Erythroblast (primary cell): ENCODE measurements around the gene PRKCZ.

Experiments used
- GATA1 ChIP-seq: IDR thresholded peaks from 2 replicates; pipeline ENCODE4 v1.6.1; 2011; ENCODE audit warnings: low read depth, mild to moderate bottlenecking, control low read depth, low read length, moderate library complexity
- POLR2A ChIP-seq: IDR thresholded peaks from 2 replicates; pipeline ENCODE4 v1.6.1; 2011; ENCODE audit warnings: mild to moderate bottlenecking, low read length

DNA sequence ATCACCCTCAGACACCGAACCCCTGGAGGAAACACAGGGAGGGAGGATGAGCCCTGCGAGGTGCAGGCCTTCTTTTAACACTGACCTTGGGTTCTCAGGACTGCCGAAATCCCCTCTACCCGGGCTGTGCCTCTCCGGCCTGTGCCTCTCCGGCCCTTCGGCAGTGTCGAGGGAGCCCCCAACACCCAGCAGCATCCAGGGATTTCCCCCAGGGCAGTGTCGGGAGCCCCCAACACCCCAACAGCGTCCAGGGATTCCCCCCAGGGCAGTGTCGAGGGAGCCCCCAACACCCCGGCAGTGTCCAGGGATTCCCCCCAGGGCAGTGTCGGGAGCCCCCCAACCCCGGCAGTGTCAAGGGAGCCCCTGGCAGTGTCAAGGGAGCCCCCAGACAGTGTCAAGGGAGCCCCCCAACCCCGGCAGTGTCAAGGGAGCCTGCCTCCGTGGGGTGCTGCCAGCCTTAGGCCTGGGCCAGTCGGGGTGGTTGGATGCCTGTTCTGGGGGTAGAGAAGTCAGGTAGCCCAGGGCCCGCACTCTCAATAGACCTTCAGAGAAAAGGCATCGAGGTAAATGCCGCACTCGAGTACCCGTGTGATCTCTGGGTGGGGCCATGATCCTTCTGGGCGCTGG lies 57.5 kb downstream of the PRKCZ start:
- TF ChIP-seq POLR2A: no peak
- TF ChIP-seq GATA1: no peak
